ENCODE results near the gene KIF16B.

KIF16B gene

DNA sequence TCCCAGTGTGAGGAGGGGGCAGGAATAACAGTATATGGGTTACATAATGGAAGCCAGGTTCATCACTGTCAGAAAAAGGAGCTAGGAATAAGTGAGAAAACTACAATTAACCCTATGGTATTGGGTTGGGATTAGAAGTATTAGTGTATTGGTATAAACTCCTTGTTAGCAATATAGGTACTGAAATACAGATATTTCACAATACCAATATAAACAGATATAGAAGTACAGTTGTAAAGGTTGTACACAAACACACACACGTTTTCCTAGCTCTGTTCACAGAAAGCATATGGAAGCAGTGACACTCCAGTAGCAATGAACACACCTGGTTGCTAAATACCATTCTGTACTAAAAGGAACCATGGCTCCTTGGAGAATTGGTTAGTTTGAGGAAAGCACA lies 148.5 kb downstream of the KIF16B start:
- TF ChIP-seq, protein P1, sequence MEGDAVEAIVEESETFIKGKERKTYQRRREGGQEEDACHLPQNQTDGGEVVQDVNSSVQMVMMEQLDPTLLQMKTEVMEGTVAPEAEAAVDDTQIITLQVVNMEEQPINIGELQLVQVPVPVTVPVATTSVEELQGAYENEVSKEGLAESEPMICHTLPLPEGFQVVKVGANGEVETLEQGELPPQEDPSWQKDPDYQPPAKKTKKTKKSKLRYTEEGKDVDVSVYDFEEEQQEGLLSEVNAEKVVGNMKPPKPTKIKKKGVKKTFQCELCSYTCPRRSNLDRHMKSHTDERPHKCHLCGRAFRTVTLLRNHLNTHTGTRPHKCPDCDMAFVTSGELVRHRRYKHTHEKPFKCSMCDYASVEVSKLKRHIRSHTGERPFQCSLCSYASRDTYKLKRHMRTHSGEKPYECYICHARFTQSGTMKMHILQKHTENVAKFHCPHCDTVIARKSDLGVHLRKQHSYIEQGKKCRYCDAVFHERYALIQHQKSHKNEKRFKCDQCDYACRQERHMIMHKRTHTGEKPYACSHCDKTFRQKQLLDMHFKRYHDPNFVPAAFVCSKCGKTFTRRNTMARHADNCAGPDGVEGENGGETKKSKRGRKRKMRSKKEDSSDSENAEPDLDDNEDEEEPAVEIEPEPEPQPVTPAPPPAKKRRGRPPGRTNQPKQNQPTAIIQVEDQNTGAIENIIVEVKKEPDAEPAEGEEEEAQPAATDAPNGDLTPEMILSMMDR (IDR thresholded peaks at IDR 0.05; ENCODE audit: insufficient read depth, missing control alignments), result no peak
- FAIRE-seq, result no peak
- DNase-seq (ENCODE audit: insufficient read length, low spot score), result no peak

DNA sequence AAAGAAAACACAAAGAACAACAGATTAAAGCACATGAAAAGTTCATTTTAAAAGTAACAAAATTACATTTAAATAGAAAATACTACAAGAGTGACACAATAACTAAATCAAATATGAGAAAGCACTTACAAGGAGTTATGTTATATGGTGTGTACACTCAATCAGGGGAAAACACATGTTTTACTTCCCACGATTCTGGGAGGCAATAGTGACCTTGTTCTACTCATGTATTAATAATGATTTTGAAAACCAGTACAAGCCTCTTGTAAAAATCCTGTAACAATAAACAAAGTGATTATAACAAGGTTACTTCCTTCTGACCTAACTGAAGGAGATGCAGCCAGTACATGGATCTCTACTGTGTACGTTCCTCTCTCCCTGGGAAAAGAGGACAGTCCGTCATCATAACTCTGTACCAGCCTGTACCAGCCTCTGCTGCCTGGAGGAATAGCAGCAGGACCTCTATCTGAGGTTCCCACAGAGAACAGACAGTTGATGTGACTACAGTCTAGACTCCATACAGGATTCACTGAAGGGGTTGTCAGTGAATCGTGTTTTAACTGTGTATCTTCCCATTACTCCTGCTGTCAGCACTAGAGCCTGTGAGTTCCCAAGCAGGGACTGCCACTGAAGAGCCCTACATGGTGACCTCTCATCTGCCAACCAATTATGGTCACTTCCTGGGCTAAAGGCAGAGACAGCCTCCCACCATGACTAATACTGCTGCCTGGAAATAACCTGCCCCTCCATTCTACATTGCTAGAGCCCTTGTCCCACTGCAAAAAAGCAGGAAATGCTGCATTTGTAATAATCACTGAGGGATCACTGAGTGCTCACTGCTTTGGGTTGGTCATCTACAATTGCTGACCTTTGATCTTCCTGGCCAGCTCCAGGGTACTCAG lies 149.7 kb downstream of the KIF16B start:
- TF ChIP-seq, protein P1 (IDR thresholded peaks at IDR 0.05; ENCODE audit: insufficient read depth, missing control alignments), result no peak
- FAIRE-seq, result no peak
- DNase-seq (ENCODE audit: insufficient read length, low spot score), result no peak

DNA sequence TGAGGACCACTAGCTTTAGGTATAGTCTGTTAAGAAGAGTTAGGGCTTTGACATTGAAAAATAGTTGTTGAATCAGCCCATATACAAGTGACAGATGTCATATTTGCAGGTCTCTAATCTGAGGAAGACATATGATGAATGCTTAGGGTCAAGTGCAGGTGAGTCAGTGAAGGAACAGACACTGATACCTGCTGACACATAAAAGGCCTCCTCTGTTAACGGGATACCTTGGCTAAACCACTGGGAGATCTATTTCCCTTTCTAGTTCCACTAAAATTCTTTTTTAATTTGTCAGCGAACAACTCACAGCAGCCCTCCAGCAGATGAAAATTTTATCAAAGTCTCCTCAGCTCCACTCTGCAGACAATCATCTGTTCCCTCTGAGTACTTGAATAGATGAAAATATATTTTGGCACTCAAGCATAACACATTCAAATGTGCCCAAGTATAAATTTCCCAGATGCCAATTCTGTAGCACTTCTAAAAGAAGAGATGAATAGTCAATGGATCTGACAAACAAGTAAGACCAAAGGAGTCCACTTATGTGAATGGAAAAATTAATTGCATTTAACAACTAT lies 154.0 kb downstream of the KIF16B start:
- FAIRE-seq, result no peak
- TF ChIP-seq, protein P1 (IDR thresholded peaks at IDR 0.05; ENCODE audit: insufficient read depth, missing control alignments), result no peak
- no peak for DNase-seq (ENCODE audit: insufficient read length, low spot score)

DNA sequence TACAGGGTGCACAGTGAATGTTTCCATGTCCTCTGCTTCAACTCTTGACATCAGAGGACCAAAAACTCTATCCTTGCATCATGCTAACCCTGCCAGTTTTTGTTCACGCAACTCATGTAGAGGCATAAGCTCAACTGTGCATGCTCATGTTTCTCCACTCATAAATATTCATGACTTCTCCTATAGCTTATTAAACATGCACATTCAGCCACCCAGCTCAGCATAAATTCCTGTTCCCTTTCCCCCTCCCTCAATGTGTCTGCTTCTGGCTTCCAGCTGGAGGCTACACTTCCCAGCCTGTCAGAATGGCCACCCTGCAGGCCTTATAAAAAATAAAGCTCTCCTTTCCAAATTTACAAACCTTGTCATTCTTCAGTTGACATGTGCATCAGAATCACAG lies 154.6 kb downstream of the KIF16B start:
- DNase-seq (ENCODE audit: insufficient read length, low spot score) (no peak), FAIRE-seq (no peak)
- TF ChIP-seq, protein P1 (IDR thresholded peaks at IDR 0.05; ENCODE audit: insufficient read depth, missing control alignments), result no peak

DNA sequence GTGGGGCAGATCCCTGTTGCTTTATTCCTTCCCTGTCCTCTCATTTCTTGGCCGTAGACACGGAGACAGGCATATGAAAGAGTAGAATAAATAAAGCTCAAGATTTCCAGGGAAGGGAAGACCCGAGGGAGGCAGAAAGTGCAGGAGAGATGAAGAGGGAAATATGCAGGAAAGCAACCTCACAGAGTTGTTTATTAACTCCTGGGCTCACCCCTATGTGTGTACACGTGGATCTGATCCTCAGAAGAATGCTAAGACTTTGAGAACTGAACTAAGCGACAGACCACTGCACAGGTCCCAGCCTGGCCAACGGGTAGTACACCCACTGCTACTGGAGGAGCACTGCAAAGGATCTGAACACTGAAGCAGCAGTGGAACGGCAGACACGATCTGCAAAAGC lies 156.2 kb downstream of the KIF16B start:
- TF ChIP-seq, protein P1 (IDR thresholded peaks at IDR 0.05; ENCODE audit: insufficient read depth, missing control alignments), result no peak
- DNase-seq (ENCODE audit: insufficient read length, low spot score) (no peak), FAIRE-seq (no peak)

DNA sequence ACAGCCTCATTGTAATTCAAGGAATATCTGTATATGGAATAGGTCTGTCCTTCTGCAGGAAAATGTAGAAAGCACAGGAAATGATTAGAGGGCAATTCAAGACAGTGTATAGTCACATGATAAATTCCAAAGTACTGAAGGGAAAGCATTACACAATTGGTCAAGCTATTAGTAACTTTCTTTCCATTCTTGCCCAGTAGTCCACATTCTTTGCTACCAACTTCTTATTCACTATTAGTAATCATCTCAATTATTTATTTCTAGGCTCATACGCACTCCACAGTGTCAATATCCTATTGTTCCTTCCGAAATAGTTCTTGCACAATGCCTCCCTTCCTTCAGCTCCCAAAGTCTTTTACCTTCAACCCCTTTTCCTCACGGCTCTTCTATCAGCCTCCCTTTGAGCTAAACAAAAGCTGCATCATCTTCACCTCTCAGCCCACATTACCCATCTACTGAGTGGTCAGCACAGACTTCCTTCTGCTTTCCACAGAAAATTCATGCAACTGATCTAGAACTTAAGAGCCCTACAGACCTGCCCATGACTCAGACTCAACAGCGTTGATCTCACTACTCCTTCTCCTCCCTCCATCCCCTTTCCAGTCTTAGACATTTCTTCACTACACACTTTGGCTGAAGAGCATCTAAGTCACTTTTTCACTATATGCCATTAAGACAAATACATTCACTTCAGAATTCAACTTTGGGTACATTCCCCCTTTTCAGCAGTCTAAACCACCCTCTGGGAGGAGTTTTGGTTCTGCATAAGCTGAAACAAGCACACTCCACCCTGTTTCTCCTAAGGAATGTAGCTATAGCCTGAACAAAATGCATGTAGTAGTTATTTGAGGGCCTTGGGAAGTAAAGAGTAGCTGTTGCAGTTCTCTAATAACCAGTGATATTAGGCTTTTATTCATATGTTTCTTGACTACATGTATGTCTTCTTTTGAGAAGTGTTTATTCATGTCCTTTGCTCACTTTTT lies 157.9 kb downstream of the KIF16B start:
- FAIRE-seq, result no peak
- TF ChIP-seq, protein P1 (IDR thresholded peaks at IDR 0.05; ENCODE audit: insufficient read depth, missing control alignments), result no peak
- DNase-seq (ENCODE audit: insufficient read length, low spot score), result no peak
